Stimulated activated CD4-positive, alpha-beta T cell treated with anti-CD3 and anti-CD28 coated beads, Interleukin-4, amount 100 ng/mL, for 1 hour (primary cell): ENCODE data around the gene TGM2.

ENCODE experiments used
- DNase-seq: peaks from one replicate; pipeline ENCODE4 v3.0.0-alpha.2; 2020

The TGM2 gene

DNA sequence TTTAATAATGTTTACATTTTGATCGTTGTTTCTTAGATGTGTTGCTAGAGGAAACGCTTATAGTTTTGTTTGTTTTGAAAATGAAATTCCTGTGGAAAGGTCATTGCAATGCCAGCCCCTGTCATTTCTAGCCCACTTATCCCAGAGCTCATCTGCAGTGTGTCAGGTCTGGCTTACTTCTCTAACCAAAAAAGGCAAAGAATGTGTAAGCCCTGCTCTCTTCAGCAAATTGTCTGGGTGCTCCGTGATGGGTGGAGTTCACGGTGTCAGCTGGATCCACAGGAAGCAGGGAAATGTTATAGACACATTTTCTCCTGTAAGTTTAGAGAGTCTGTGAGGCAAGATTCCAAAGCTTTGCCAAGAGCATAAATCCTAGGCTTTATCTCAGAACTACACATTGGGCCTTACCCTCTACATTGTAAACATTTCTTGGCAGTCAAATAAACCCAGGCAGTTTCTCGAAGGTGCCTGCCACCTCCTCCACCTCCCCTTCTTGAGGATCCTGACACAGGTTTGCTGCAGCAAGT lies 80.6 kb downstream of the TGM2 start:
- DNase-seq: no peak

DNA sequence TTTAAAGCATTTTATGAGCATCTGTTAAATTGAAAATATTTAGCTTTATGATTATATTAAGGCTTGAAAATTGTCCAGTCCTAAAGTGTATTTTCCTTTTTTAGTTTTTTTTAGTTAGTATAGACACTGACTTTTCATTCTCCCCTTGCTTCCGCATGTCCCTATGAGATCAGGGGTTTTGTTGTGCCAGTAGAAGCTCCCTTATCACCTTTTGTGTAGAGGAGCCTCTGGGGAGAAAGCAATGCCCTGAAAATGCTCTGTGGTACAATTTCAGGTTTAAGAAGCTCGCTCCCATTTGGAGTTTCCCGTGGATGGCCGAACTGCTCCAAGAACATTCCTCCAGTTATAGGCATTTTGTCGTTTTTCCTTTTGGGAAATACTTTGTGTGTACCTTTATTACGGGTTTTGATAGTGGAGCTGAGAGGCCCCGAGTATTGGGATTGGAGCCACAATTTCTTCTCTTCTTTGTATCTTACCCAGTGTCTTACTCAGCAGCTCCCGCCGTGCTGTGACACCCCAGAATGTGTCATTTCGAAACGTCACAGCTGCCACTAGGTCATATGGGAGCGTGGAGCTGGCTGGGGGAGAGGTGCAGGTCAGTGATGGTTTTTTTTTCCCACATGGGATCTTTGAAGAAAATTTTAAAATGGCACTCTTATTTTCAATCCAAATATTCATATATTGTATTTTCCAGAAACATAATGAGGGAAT lies 81.6 kb downstream of the TGM2 start:
- no peak for DNase-seq

DNA sequence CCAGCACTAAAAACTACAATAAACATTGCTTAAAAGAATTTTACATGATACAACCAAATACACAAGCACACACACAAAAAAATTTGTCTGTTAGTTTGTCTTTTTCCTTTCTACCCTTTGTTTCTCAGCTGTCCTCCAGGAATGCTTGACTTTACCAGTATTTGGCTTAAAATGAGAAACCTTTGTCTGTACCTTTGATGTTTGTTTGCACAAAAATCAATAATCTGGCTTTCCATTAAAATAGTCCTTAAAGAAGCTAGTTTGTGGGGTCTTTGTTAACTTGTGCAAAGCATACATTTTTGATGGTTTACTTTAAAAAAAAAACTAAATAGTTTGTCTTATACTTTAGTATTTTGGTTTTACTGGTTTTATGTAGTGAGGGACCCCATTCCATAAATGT lies 82.2 kb downstream of the TGM2 start:
- DNase-seq: no peak

DNA sequence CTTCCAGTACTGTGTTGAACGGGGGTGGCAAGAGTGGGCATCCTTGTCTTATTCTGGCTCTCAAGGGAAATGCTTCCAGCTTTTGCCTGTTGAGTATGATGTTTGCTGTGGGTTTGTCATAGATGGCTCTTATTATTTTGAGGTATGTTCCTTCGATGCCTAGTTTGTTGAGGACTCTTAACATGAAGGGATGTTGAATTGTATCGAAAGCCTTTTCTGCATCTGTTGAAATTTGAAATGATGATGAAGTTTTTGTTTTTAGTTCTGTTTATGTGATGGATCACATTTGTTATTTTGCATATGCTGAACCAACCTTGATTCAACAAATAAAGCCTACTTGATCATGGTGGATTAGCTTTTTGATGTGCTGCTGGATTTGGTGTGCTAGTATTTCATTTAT lies 83.5 kb downstream of the TGM2 start:
- DNase-seq: no peak

DNA sequence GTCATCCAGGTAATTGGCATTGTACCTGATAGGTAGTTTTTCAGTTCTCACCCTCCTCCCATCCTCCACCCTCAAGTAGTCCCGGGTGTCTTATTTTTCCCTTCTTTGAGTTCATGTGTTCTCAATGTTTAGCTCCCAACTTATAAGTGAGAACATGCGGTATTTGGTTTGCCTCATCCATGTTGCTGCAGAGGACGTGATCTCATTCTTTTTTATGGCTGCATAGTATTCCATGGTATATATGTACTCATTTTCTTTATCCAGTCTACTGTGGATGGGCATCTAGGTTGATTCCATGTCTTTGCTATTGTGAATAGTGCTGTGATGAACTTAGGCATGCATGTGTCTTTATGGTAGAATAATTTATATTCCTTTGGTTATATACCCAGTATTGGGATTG lies 85.7 kb downstream of the TGM2 start:
- DNase-seq: no peak

DNA sequence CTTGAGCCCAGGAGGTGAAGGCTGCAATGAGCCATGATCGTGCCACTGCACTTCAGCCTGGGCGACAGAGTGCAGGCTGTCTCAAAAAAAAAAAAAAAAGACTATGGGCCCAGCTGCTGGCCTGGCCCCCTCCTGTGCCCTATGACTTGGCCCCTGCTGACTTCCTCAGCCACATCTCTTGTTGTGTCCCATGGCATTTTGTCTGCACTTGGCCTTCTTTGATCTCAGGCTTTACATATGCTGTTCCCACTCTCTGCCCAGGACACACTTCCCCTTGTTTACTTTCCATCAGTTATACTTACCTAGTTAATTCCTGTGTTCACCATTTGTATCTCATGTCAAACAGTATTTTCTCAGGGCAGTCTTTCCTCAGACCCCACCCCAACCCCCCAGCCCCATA lies 87.0 kb downstream of the TGM2 start:
- no peak for DNase-seq
